Ovary (tissue), 3 donors: Measurements from ENCODE around the gene AFAP1L1.

Source experiments
- POLR2A ChIP-seq: fragments of 450-650 bp; IDR thresholded peaks from one replicate; pipeline ENCODE4 v1.6.1; 2017; ENCODE audit warnings: antibody characterized with exemption, mild to moderate bottlenecking, moderate library complexity
- TF ChIP-seq, protein P1 (sequence below), 3 donors: fragments of 450-650 bp in 2 of 3; fragments of 200-600 bp in 1 of 3; IDR thresholded peaks; one replicate each; pipeline versions ENCODE4 v1.5.1 to v1.8.0; 2016 to 2022; ENCODE audit warnings: antibody characterized with exemption in 3 of 3, mild to moderate bottlenecking in 1 of 3
- donor health status: DM: no; HTN: no; CAD: no.

DNA sequence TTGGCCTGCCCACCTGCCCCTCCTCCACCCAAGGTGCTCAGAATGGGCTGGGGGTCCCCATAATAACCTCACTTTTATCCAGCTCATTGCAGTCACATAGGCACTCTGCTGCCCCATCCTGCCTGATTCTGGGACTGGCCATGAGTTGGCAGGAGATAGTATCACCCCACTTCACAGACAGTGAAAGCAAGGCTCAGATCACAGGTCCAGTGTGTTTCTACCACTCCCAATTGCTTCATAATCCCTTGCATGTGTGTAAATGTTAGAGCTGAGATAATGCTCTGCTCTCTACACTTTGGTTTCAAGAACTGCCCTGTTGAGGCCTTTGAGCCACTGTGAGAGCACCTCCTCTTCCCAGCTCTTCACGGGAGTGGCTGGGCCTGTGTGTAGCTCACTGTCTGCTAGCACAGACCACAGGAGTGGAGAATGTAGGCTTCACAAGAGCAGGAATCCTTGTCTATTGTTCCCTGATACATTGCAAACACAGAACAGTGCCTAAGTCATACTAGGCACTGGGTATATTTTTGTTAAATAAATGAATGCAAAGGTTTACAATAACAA lies 94.6 kb downstream of the AFAP1L1 start:
- TF ChIP-seq, protein P1, sequence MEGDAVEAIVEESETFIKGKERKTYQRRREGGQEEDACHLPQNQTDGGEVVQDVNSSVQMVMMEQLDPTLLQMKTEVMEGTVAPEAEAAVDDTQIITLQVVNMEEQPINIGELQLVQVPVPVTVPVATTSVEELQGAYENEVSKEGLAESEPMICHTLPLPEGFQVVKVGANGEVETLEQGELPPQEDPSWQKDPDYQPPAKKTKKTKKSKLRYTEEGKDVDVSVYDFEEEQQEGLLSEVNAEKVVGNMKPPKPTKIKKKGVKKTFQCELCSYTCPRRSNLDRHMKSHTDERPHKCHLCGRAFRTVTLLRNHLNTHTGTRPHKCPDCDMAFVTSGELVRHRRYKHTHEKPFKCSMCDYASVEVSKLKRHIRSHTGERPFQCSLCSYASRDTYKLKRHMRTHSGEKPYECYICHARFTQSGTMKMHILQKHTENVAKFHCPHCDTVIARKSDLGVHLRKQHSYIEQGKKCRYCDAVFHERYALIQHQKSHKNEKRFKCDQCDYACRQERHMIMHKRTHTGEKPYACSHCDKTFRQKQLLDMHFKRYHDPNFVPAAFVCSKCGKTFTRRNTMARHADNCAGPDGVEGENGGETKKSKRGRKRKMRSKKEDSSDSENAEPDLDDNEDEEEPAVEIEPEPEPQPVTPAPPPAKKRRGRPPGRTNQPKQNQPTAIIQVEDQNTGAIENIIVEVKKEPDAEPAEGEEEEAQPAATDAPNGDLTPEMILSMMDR (IDR thresholded peaks at IDR 0.05): no peak
- TF ChIP-seq POLR2A: no peak
